Stimulated activated CD4-positive, alpha-beta T cell treated with anti-CD3 and anti-CD28 coated beads, Interleukin-4, amount 100 ng/mL, for 48 hours (primary cell): ENCODE data around the gene MAPK7.
A peak's percentile ranks its signal among the peaks of the same experiment; 100 is the strongest.
"Not testable (repeated sequence)": the region's sequence is repeated elsewhere in the genome, so short reads cannot be mapped to it uniquely, and the experiment has no call there.

ENCODE experiments used
- DNase-seq, 2 donors: peaks; one replicate each; pipeline ENCODE4 v3.0.0-alpha.2; 2020; ENCODE audit warnings: low read depth in 2 of 2

Gene MAPK7

DNA sequence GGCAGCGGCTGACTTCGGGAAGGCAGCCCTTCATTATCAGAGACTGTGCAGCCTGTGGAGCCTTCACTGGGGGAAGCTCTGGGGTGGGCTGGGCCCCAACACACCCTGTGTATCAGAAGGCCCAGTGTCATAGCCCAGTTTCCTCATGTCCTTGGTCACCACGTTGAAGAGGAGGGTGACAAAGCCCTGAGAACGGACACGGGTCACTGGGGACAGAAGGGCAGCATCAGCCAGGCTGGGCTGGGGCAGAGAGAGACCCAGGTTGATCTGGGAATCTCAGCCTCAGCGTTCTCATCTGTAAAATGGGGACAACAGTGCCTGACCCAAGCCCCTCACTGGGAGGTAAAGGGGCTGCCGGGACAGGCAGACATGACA lies 35.1 kb upstream of the MAPK7 start:
- no peak for DNase-seq

DNA sequence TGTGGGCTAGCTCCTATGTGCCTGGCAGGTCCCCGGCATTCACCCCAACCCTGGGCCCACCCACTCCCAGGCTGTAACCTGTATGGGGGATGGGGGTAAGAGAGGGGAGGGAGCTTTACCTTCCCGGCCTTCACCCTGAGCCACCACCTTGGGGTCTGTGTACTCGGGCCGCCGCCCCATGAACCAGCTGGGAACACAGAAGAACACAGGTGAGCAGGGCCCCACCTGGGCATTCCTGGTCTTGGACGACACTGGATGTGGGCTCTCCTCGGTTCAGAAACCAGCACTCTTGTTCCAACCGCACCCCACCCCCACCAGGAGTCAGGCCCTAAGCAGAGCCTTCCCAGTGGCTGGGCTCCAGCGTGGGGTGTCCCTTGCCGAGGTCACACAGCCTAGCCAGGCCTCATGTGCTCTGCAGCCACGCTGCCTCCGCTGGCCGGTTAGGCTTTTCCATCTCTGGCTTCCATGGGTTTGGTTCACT lies 34.6 kb upstream of the MAPK7 start:
- no peak for DNase-seq

DNA sequence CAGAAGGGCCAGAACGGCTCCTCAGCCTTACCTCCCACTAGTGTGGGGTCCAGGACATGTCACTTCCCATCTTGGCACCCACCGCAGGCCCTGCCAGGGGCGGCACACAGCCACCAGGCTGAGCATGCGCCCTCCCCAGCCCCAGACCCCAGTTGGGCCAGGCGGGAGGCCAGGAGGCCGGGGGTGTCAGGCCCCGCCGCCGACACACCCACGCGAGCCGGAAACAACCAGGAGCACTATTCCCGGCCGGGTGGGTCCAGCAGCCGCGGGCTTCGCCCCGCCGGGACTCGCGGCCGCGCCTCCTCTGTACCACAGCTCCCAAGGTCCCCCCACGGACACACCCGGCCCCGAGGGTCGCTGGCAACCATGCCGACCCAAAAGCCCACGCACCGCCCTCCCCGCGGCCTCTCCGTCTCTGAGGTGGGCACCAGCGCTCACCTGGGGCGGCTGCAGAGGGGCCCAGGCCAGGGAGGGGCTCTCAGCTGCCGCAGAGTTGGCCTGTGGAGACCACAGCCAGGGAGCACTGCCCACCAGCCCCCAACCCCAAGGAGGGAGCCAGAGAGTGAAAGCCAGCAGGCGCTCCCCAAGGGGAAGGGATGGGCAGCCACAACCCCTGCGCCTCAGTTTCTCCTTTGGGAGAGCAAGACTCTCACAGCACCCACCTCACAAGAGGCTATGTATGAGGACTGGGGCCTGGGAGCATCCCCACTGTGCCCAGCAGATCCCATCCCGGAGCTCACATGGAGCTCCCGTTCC lies 33.8 kb upstream of the MAPK7 start:
- DNase-seq, result no peak

DNA sequence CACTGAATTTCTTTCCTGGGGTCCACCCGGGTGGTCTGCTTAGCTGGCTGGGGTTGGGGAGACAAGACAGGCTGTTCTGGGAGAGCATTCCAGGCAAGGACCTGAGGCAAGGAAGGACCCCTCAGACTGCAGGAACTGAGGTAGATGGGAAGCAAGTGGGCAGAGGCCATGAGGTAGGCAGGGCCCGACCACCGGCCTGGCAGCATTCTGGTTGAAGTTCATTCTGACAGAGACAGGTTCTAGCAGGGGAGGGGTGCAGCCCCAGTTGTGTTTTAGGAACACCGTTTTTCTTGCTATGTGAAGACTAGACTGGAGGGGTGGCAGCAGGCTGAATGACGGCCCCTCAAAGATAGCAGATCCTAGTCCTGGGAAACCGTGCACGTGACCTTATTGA lies 33.2 kb upstream of the MAPK7 start:
- no peak for DNase-seq

DNA sequence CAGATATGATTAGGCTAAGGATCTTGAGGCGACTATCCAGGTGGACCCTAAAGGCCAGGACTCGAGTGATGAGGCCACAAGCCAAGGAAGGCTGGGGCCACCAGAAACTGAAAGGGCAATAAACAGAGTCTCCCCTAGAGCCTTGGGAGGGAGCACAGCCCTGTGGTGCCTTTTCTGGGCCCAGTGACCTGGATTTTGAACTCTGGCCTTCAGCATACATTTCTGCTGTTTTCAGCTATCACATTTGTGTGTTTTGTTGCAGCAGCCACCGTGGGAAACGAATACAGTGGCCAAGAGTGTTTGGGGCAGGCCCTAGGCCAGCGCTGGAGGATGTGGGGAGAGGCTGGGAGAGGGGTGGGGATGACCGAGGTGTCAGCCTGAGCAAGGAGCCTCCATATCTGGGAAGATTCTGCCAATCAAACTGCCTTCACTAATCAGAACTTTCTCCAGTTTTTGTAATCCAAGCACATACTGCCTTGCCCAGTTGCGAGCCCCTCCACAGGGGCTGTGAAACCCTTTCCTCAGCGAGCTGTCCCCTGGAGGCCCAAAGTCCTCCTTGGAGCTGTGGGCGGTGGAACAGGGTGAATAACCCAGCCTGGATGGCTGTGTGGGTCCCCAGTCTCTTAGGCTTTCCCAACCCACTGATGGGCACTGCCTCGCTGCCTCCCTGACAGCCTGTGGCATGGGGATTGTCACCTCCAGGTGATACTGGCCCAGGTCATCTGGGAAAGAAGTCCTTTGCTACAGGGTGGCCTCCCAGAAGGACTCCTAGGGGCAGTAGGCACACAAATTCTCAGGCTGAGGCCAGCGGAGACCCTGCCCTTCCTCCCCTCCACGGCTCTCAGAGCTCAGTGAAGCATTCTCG lies 32.6 kb upstream of the MAPK7 start:
- DNase-seq, result no peak

DNA sequence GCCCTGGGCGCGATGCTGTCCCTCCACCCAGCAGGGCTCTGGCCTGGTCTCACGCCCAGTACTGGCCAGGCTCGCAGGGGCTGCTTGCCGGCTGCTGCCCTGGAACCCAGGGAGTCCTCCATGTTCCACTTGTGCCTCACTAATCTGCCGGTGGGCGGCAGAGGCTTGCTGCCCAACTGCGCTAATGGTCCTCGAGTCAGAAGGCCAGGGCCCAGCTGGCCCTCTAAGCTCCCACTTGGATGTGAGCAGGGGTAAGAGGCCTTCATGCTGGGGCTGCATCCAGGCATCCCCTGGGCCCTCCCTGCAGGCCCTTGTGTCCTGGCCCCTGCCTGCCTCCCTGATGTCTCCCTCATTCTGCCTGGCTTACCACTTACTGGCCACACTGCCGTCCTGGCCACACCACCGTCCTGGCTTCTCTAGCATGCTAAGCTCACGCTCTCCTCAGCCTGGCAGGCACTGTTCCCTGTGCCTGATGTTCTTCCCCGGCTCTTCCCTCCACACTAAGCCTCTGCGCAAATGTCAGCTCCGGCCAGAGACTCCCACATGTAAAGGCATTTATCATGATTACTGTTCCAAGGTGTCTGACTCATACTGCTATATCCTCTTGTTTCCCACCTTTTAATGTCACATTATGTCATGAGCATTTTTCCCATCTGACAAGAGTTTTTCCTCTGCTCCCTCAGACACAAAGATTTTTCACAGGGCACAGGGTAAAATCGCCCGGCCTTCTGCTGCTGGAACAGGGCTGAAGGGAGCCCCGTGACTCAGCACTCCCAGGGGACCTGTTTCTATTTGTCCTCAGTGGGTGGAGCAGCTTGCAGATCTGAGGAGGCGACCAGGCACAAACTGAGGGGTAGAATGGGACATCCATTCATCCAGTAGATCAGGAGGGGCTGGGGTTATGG lies 31.7 kb upstream of the MAPK7 start:
- DNase-seq, result no peak

DNA sequence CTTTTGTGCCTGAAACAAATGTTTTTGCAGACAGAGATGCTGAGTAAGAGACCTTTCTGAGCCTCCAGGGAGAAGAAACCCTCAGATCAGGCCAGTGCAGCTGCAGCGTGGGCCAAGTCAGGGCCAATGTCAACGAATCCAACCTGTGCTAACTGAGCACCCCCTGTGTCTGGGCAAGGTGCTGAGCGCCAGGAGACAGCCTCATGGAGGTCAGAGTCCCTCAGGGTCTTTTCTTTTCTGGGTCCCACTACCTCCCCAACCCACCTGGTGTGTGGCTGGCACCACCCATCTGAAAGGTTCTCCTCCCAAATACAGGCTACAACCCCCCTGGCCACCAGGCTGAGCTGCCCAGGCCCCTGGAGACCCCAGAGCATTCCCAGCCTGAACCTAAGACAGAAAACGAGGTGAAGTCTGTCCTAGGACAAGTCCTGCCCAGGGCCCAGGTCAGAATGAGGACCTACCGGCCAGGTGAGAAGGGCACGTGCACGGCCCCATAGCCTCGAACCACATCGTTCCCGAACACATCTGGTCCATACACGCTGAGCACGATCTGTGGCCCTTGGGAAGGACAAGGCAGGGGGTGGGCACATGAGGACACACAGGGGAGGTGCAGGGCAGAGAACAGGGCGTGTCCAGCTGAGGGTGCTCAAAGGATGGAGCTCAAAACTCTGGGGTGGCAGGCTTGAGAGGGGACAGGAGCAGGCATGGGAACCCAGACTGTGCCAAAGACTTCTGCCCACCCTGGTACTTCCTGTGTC lies 30.8 kb upstream of the MAPK7 start:
- DNase-seq, result no peak

DNA sequence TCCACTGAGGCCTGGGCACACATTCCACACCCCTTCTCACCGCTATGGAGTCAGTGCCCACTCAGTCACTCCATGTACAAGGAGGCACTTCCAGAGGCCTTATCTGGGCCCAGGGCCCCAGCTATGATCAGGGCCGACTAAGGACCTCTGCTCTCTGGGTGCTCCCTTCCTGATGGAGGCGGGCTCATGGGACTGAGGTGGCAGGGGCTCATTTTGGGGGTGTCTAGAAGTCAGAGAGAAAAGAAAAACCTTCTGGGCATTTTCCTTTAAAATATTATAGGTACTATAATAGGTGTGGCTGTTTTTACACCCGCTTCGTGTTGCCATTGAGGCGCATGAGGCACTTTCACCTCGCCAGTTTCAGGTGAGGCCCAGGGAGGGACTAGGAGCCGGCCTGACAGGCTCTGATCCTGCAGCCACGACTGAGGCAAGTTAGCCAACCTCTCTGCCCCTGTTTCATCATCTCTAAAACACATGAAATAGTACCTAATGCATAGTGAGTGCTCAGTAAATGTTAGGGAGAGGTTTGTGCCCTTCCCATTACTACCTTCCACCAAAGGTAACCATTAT lies 30.1 kb upstream of the MAPK7 start:
- no peak for DNase-seq

DNA sequence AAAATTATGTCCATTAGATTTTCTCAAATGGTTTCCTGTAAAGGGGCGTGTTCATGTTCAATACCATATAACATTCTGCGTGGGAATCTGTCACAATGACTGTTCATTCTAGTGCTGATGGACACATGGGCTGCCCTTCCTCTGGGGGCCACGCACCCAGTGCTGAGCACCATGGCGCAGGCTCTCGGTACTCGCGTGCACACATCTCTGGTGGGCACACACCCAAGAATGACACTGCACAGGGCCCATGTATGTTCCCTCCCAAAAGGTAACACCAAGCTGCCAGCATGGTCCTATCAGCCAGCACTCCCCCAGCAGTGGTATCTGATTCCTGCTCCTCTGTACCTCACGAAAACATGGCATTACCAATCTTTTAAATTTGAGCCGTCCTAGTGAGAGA lies 29.5 kb upstream of the MAPK7 start:
- DNase-seq, result no peak

DNA sequence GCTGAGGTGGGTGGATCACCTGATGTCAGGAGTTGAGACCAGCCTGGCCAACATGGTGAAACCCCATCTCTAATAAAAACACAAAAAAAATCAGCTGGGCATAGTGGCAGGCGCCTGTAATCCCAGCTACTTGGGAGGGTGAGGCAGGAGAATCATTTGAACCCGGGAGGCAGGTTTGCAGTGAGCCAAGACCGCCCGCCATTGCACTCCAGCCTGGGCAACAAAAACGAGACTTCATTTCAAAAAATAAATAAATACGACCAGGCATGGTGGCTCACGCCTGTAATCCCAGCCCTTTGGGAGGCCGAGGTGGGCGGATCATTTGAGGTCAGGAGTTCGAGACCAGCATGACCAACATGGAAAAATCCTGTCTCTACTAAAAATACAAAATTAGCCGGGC lies 24.9 kb upstream of the MAPK7 start:
- not testable (repeated sequence) for DNase-seq

DNA sequence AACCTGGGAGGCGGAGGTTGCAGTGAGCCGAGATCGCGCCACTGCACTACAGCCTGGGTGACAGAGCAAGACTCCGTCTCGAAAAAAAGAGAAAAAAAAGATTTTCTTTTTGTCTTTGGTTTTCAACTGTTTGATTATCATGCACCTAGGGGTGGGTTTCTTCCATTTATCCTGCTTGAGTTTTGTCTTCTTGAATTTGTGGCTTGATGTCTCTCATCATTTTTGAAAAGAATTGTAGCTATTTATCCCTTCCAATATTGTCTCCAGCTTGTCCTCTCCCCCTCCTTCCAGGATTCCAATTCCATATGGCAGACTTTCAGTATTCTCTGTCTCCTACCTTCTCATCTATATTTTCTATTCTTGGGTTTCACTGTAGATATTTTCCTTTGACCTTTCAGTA lies 23.6 kb upstream of the MAPK7 start:
- no peak for DNase-seq

DNA sequence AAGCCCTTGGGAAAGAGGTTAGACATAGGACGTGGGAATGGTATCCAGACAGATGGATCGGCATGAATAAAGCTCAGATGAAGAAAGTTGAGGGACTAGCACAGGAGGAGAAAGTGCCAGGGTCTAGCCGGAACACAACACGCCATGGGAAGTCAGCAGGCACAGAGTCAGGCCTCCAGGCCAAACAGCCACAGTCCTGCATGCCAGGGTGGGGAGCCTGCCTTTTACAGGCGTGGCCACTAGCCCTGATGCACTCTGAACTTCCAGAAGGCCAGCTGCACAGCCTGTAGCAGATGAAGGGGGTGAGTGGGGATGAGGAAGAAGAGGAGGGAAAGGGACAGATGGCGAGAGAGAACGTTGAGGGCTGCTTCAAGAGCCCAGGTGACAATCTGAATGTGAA lies 20.9 kb upstream of the MAPK7 start:
- DNase-seq, result no peak

DNA sequence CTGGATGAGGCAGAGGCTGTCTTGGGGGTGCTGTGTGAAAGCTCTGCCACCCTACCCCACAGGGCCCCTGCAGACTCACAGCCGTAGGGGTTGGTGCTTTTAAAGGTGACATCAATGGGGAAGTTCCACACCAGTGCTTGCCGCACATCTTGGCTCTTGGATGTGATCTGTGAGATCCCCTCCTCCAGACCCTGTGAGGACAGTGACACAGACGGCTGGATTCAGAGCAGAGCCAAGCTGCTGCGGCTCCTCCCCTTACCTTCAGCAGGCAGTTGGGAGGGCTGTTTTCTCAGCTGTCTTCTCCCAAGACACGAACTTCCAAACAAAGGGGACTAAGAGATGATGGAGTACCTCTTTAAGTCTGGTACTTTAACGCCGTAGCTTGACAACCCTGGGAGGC lies 20.5 kb upstream of the MAPK7 start:
- DNase-seq, result no peak

DNA sequence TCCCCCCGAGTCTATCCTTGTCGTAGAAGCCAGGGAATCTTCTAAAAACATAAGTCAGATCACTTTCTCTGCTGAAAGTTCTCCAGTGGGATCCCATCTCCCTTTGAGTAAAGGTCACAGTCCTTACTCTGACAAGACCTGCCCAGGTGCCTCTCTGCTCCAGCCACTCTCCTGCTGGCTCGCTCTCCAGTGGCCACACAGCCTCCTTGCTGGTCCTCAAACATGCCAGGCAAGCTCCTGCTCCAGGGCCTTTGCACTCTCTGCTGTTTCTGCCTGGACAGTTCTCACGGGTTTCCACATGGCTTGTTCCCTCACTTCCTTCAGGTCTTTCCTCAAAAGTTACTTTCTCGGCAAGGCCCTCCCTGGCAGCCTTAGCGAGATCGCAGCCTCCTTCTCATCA lies 19.1 kb upstream of the MAPK7 start:
- no peak for DNase-seq

DNA sequence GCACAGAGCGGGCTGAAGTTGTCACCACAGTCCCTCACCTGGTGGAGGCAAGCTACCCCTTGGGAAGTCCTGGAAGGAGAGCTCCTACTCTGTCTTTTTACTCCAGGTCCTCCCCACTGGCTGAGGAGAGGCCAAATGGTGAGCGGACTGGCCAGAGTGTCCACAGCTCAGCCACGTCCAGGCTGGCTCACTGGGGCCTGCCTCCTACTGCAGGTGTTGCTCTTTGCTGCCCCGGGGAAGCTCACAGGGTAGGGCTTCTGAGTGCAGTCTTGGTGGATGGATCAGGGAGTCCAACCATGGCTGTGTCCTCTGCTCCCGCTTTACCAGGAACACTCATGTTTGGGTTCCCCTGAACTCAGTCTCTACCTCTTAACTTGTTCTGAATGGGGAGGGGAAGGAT lies 18.4 kb upstream of the MAPK7 start:
- no peak for DNase-seq

DNA sequence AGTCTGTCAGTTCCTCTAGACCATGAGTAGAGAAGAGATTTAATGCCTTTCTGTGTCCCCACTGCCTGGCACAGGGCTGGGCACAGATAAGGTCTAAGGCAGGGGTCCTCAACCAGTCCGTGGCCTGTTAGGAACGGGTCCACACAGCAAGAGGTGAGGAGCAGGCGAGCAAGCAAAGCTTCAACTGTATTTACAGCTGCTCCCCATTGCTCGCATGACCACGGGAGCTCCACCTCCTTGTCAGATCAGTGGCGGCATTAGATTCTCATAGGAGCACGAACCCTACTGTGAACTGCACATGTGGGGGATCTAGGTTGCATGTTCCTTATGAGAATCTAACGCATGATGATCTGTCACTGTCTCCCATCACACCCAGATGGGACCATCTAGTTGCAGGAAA lies 17.5 kb upstream of the MAPK7 start:
- DNase-seq, result no peak

DNA sequence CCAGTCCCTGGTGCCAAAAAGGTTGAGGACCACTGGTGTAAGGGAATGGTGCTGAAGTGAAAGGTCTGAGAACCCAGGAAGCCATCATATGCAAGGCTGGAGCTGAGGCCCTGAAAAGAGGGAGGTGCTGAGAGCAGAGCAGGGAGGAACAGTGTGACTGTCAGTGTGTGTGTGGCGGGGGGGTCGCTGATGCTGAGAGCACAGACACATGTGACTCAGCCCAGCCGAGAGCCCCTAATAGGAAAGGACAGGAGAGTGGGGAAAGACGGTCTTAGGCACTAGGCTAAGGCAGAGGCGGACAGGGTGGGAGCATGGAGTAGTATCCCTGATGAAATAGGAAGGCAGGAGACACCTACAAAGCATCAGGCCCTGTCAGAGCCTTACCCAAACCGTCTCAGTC lies 17.0 kb upstream of the MAPK7 start:
- DNase-seq, result no peak

DNA sequence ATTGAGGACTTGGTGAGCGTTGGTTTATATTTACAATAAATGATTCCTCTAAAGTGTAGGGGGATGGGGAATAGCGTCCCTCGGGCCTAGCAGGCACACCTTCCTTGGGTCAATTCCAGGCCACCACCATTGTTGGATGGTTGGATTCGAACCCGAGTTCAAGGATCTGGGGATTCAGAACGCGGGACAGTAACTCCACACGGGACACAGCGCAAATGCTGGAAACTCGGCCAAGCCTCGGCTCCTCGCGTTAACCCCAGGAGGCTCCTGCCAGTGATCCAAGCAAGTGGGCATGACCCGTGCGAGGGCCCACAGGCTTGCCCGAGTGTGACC lies 16.4 kb upstream of the MAPK7 start:
- DNase-seq, result no peak

DNA sequence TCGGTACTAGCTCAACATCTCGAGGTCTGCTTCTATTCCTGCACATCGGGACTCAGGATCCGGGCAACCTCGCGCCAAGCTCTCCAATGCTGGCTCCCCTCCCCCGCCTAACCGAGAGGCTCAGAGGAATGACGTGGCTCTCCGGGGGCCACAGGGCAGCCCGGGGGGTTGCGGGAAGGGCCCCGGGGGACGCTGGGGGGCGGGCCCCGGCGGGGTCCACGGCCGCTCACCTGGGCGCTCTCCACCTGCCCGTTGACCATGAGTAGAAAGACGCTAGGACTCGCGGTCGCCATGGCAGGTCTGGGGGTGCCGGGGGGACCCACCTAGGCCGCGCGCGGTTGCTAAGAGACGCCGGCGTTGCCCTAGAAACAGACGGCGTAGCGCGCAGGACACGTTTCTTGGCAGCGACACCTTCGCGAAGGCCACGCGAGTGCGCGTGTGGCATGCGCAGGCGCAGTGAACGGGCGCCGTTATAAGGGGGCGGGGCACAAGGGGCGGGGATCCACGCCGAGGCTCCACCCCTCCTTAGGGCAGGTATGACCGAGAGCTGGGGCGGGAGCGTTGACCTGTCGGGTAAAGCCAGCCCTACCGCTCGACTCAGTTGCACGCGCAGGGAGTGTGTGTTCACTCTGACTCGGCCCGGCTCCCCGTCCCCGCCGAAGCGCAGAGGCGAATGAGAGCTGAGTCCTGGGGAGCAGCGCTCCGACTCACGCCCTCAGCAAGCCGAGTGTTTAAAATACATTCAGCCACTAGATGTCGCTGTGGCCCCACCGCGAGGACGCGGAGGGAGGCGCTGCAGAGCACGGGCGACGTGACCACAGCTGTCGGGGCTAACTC lies 15.8 kb upstream of the MAPK7 start, which contains the start of gene B9D1:
TSS of gene B9D1 (minus strand) at position 447 of the 837 bp plus-strand sequence. CDS start at position 293, 154 bp downstream.
- DNase-seq, result peak; percentile 86 to 91

DNA sequence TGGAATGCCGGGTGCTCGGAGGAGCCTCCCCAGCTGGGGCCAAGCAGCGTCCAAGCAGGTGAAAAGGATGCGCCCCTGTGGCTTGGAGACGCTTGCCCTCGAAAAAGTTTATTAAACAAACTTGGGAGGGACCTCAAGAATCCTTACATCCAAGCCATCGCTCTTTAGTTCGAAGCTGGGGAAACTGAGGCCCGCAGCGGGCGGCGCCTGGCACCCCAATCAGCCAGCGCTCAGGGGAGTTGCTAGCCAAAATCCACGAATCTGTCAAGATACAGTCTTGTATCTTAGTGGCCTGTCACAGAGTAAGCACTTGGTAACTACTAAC lies 15.2 kb upstream of the MAPK7 start:
- no peak for DNase-seq
